GM18867 (cell line): ENCODE measurements around the gene NSD2.

ENCODE experiments used
- ATAC-seq: cut with Tn5 transposase; IDR thresholded peaks from one replicate; pipeline ENCODE4 v1.9.1; 2021; ENCODE audit warnings: mild to moderate bottlenecking, moderate library complexity; ENCODE audit not compliant: unreplicated experiment

Gene NSD2

GRCh38 chr4:1968686-1969295, 97.6 kb downstream of the NSD2 start:
- ATAC-seq = no peak

DNA sequence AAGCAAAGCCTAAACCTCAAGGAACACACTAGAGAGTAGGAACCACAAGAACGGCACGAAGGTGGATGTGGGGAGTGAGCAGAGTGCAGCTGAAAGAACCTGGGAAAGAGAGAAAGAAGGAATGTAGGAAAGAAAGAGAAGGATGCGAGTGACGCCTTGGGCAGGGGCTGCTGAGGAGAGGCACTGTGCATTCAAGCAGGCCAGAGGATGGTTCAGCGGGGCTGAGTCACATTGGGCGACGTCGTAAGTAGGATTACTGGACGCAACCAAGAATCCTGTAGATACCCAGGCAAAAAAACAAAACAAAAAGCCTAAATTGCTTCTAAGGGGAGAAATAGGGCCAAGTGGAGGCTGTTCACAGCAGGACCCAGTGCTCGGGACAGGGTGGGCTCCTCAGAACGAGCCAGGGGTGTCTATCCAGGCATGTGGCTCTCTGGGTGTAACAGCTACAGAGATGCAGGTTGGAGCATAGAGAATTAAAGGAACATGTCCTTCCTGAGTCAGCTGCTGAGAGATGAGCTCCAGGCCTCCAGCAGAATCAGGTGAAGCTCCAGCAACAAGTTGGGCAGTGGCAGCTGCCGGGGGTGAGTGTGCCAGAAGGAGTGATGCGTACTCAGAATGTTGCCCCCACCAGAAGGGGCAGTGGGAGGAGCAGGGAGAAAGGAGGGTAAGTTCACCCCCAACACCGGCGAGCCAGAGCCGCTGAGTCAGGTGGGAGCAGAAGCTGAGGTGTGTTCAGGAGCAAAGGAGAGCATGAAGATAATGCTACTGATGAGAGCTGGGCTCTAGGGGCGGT, 98.9 kb downstream of the NSD2 start:
- ATAC-seq = no peak

GRCh38 chr4:1970926-1971325, 99.7 kb downstream of the NSD2 start:
- ATAC-seq = no peak

DNA sequence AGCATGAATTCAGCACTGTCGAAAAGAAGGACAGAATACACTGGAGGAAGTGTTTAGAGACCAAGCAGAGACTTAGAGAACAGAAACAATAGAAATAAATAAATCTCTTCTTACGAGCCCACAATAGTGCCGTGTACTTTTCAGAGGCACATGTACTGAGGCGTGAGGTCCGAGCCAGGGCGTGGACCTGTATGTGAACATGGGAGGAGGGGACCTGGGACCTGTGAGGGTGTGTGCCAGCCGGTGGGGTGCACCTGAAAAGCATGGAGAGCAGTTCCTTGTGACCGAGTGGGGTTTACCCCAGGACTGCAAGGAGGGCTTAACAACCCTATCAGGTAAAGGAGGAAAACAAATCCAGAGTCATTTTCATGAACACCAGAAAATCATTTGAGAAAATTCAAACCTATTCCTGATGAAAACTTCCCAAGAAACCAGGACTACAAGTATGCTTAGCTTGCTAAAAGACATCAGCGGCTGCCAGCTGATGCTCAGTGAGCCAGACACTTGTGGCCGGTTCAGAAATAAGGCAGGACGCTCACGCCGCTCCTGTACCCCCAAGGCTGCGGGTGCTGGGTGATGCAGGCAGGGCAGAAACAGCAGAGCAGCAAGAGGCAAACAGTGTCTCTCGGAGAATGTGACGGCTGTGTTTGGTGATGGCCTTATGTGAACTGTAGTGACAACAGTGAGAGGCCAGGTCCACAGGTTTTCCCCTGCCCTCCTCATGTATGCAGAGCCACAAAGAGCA, 100.4 kb downstream of the NSD2 start:
- ATAC-seq = no peak

DNA sequence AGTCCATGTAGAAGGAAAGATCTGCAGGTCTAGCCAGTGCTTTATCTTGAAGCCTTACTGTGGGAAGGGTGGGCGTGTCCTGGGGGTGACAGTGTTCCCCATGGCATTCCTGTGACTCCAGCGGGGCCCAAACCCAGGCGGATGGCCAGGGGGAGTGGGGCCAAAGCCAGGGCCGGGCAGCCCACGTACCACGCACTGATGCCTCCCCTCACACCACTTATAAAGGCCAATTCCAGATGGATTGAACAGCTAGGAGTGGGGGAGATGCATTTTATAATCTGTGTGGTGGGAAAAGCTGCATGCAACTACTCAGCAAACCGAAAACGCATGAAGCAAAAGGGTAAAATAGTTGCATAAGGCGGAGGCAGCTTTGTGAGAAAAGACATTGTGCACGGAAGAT, 101.2 kb downstream of the NSD2 start:
- no peak for ATAC-seq

DNA sequence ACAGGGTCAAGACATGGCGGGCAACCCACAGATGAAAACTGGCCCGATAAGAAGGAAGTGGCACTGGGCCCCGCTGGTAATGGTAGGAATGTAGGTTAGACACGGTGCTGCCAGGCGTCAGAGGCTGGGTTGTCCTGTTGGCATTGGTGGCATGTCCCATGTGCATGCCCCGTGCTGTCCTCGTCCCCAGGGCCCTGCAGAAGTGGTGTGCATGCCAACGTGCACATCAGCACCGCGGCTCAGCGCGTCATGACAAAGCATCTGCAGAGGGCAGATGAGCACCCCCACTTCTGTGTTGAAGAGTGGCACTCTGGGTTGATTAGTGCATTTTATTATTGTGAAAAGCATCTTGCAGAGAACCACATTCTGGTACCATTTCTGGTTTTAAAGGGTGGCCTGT, 102.0 kb downstream of the NSD2 start:
- no peak for ATAC-seq

DNA sequence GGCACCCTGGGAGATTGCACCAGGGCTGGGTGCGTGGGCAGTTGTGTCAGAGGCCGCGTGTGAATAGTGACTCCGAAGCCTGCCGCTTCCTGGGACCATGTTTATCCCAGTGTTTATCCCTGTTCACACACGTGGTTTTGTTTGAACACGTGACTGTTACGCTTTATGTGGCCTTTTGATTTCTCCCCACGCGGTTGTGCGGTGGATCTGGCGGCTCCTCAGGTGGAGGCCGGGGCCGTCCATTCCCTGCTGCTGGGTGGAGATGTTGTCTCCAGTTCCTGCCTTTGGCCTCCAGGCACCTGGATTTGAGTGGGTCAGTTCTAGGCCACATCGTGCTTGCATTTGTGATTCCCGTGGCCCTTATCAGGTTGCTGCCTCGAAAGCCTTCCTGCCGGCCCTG, 102.5 kb downstream of the NSD2 start:
- no peak for ATAC-seq

DNA sequence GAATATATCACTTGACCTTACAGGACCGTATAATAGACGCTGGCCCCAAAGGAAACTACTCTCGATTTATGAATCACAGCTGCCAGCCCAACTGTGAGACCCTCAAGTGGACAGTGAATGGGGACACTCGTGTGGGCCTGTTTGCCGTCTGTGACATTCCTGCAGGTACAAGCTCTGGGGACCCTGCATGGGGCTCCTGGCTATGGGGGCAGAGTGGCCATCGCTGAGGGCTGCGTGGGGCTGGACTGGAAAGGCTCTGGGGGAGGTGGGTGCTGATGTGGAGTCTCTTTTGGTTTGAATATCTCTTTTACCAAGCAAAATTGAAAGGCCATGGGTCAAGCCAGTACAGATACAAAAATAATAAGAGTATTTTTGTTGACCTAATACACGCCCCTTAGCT, 103.6 kb downstream of the NSD2 start:
- ATAC-seq = no peak

- ATAC-seq = no peak
Measured at GRCh38 chr4:1975391-1975801, 104.2 kb downstream of the NSD2 start.

DNA sequence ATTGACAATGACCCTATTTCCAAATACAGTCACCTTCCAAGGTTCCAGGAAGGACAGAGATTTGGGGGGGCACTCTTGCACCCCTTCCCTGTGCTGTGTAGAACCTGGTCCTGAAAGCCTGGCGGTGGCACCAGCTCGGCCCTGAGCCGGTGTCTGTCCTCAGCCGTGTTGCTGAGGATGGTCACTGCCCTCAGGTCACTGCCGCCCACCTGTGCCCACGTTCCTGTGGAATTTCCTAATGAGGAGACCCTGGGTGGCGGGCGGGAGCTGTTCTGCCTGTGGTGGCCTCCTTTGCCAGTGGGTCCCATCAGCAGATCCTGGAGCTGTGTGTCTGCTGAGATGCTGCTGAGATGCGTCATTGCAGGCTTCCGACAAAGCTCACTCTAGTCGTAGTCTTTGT, 104.7 kb downstream of the NSD2 start:
- ATAC-seq = no peak

- no peak for ATAC-seq
Measured at GRCh38 chr4:1976416-1977352, 105.5 kb downstream of the NSD2 start.

DNA sequence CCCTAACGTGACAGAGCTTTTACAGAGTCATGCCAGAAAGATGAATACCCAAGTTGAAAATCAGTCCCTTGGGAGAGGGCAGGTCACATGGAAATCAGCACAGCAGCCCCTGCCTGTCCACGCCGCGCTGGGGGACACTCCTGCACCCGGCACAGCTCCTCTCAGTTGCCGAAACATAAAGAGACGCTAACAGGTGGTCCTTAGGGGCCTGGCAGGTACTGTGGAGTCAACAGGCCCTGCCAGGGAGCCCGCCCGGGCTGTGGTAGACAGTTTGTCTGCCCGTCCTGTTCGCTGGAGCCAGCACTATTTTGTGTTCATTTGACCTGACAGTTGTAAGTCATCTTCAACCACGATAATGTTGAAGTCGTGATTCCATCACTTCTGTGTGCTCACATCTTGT, 107.0 kb downstream of the NSD2 start:
- no peak for ATAC-seq

DNA sequence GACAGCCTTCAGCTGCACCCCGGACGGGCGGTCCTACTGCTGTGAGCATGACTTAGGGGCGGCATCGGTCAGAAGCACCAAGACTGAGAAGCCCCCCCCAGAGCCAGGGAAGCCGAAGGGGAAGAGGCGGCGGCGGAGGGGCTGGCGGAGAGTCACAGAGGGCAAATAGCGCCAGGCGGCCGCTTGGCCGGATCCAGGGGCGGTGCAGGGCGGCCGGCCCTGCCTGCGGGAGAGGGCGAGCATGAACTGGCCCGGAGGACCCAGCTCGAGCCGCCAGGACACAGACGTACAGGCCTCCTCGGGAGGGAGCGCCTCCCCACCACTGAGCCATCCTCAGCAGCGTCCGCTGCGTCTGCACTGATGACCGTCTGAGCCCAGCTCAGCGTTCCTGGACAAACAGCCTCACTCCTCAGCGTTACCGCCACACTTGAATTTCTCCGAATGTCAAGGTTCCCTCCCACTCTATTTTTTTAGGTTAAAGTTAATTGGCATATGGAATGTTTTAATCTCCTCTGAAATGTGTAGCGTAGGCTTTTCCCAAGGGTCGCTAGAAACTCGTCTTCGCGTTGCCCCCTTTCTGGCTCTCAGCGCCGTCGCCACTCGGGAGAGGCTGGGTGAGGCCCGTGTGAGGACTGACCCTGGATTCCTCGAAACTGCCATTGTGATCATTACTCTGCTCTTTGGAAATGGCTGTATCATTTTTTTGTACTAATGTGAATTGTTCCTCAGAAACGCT, 107.7 kb downstream of the NSD2 start:
- no peak for ATAC-seq

DNA sequence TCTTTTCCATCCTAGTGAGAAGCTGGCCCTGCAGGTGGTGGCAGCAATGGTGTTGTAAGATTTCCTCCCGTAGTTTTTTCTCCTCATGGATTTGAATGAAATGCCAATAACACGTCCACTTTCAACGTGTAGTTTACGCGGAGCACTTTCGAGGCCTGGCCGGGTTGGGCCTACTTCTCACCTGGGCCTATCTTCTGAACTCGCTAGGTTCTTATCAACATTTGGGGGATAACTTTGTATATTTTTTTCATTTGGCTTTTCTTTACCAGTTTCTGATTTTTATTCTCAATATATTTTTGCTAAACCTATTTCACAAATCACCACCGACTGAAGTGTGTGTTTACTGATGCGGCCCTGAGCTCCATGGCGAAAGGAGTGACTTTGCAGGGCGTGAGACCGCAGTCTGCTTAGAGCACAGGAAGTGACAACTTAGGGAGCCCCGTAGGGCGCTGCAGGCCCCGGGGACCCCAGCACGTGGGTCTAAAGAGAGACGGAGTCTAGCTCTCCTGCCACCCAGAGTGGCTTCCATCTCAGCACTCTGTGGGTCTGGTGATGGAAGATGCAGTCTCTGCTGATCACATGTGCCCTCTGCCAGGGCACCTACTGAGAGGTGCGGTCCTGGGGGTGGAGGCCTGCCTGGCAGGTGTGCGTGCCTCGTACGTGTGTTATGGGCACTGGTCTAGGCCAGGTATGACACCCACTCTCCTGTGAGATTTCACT, 108.4 kb downstream of the NSD2 start:
- no peak for ATAC-seq

- no peak for ATAC-seq
Measured at GRCh38 chr4:1980561-1981041, 109.4 kb downstream of the NSD2 start.

GRCh38 chr4:1981251-1982058, 110.3 kb downstream of the NSD2 start:
- ATAC-seq = no peak

GRCh38 chr4:1982124-1983052, 111.2 kb downstream of the NSD2 start:
- no peak for ATAC-seq
